K562 (cell line): ENCODE measurements around the gene OR2W1. TPM values are rescaled to one million over a fixed set of nuclear protein-coding genes. Genes with fewer than 3 reads are reported as not detected.

Experiments used
- CHAMP1 ChIP-seq: fragments of 450-650 bp; IDR thresholded peaks from 2 replicates; pipeline ENCODE4 v1.6.1; 2016; ENCODE audit warnings: mild to moderate bottlenecking
- DACH1 ChIP-seq: fragments of 450-650 bp; IDR thresholded peaks from 2 replicates; pipeline ENCODE4 v1.6.1; 2018; ENCODE audit not compliant: partially characterized antibody
- ETS2 ChIP-seq: IDR thresholded peaks from 2 replicates; pipeline ENCODE4 v1.6.1; 2016; ENCODE audit warnings: borderline replicate concordance, missing genetic modification characterization, mild to moderate bottlenecking, moderate library complexity, missing compliant biosample characterization; ENCODE audit not compliant: poor library complexity, severe bottlenecking
- HDAC3 ChIP-seq: fragments of 450-650 bp; IDR thresholded peaks from 2 replicates; pipeline ENCODE4 v1.6.1; 2018; ENCODE audit warnings: borderline replicate concordance, mild to moderate bottlenecking, moderate library complexity; ENCODE audit not compliant: partially characterized antibody
- HMGN3 ChIP-seq: IDR thresholded peaks from 2 replicates; pipeline ENCODE4 v1.6.1; 2011; ENCODE audit warnings: borderline replicate concordance, low read depth, mild to moderate bottlenecking, mixed read lengths, low read length; ENCODE audit not compliant: insufficient read length; ENCODE audit errors: extremely low read depth
- HOMEZ ChIP-seq: fragments of 250-450 bp; sonication (Bioruptor Pico); IDR thresholded peaks from 2 replicates; pipeline ENCODE4 v1.4.0; 2020; ENCODE audit warnings: mild to moderate bottlenecking, moderate library complexity
- MNT ChIP-seq, 2 experiments: fragments of 450-650 bp; conservative IDR thresholded peaks; 2 replicates each; pipeline ENCODE4 v1.6.1; 2017; ENCODE audit warnings: mild to moderate bottlenecking in 2 of 2, moderate library complexity in 2 of 2
- NFRKB ChIP-seq: fragments of 450-650 bp; IDR thresholded peaks from 2 replicates; pipeline ENCODE4 v1.6.1; 2016; ENCODE audit warnings: low read depth
- SMAD3 ChIP-seq: fragments of 450-650 bp; formaldehyde crosslinking; conservative IDR thresholded peaks from 2 replicates; pipeline ENCODE4 v1.4.0; 2020; ENCODE audit warnings: mild to moderate bottlenecking
- TBP ChIP-seq: optimal IDR thresholded peaks from 2 replicates; pipeline ENCODE3; 2011; ENCODE audit warnings: low read depth, low read length, improper control_type of control experiment
- TEAD2 ChIP-seq: fragments of 450-650 bp; IDR thresholded peaks from 2 replicates; pipeline ENCODE4 v1.6.1; 2016; ENCODE audit warnings: missing genetic modification characterization, control low read depth, missing compliant biosample characterization
- USF2 ChIP-seq: sonication (generic); formaldehyde crosslinking; IDR thresholded peaks from 2 replicates; pipeline ENCODE4 v1.5.0; 2020; ENCODE audit warnings: missing genetic modification reagents
- ZBED1 ChIP-seq: IDR thresholded peaks from 2 replicates; pipeline ENCODE4 v1.6.1; 2014
- ZNF384 ChIP-seq: IDR thresholded peaks from 2 replicates; pipeline ENCODE4 v1.6.1; 2012; ENCODE audit warnings: low read depth, low read length, improper control_type of control experiment
- ZNF592 ChIP-seq: fragments of 450-650 bp; IDR thresholded peaks from 2 replicates; pipeline ENCODE4 v1.6.1; 2017; ENCODE audit warnings: antibody characterized with exemption, mild to moderate bottlenecking
- polyA plus RNA-seq, 8 experiments: library from polyadenylated mRNA; depleted of rRNA in 4 of 8; stranded (reverse) in 5 of 8; unstranded in 3 of 8; fragments of >200 nt; fragmentation: Nextera tagmentation in 2 of 8; fragmentation: Illumina TruSeq in 1 of 8; extraction: Ambion mirVana in 2 of 8; extraction: Trizol in 1 of 8; gene quantifications; 2 replicates each; pipeline versions ENCODE4 v1.2.1 to v1.2.3, GENCODE V29; 2011 to 2014; ENCODE audit warnings: inconsistent platforms in 1 of 8, missing spikeins in 1 of 8
- total RNA-seq, 7 experiments: library from RNA; depleted of rRNA in 6 of 7; stranded (reverse); fragments of >200 nt in 6 of 7; fragmentation: Illumina TruSeq in 2 of 7; extraction: Trizol in 2 of 7; gene quantifications; 2 replicates each; pipeline versions ENCODE4 v1.2.1 to v1.2.3, GENCODE V29; 2011 to 2021; ENCODE audit warnings: low replicate concordance in 1 of 7

Gene OR2W1
- total and polyA plus RNA-seq, 9 of the 15 experiments (the other 6 are each of a cell fraction or from before 2014, with no cell fraction given): not detected

- TF ChIP-seq TEAD2 (tag) (no peak), NFRKB (peak; percentile 75), ETS2 (tag) (no peak), ZNF592 (peak; percentile 90; the same call in 1 of the 2 replicates), MNT (conservative IDR thresholded peaks at IDR 0.05) (peak in 1 of 2 experiments; percentile 57; a peak in 3 of 4 replicates), CHAMP1 (peak; percentile 75; the same call in 1 of the 2 replicates), SMAD3 (CRISPR knock-in tag) (0 out of 2 replicates have a peak, but pooled peaks have one; percentile 2), USF2 (CRISPR knock-in tag) (peak; percentile 49), HDAC3 (peak; percentile 59), TBP (peak; percentile 74), ZBED1 (0 out of 2 replicates have a peak, but pooled peaks have one; percentile 56), ZNF384 (peak; percentile 93), HOMEZ (CRISPR knock-in tag) (no peak), HMGN3 (peak; percentile 44), DACH1 (no peak)
Observed at GRCh38 chr6:29005183-29005885, 39.6 kb downstream of the OR2W1 start, which contains the start of gene ZNF311 (continued).
